ENCODE data around the gene B9D1.

Gene B9D1

DNA sequence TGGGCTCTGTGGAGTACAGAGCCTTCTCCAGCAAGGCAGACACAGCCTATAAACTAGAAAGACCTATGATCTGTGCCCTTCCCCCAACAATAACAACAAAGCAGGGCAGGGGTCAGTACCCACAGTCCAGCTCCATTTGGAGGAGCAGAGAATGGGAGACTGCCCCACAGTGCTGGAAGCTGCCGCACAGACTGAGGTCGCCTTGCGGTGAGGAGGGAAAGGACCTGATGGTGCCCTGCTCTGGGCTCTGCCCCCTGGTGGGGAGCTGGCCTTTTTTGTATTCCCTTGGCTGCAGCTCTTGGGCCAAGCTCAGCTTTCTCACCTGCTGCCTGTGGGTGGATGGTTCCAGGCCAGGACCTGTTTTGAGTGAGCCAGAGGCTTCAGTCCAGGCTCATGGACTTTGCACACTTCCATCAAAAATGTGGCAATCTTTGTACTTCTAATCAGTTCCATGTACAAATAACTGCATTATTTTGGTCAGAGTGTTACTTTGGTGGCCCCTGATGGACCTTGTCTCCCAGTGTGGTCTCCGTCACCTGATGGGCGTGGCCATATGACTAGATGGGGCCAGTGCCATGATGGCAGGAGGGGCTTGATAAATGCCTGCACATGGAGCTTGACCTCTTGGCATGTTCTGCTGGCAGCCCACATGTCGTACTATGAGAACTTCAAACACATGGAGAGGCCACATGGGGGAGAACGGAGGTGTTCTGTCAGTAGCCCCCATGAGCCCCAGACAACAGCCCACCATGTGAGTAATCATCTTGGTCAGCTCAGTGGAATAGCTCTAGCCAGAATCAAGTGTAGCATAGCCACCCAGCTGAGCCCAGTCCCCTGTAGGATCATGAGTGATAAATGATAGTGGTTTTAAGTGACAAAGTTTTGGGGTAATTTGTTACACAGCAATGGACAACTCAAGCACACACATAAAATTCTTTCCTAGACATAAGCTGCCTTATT is 24.2 kb downstream of the B9D1 start:
- DNase-seq (ENCODE audit: low read depth in 2 of 2): peak; percentile 41 to 47

GRCh38 chr17:19337712-19338023 is 24.9 kb downstream of the B9D1 start:
- no peak for DNase-seq (ENCODE audit: low read depth in 2 of 2)

- no peak for DNase-seq (ENCODE audit: low read depth in 2 of 2)
Measured at GRCh38 chr17:19336938-19337711, 25.4 kb downstream of the B9D1 start.

- no peak for DNase-seq (ENCODE audit: low read depth in 2 of 2)
Measured at GRCh38 chr17:19335951-19336631, 26.4 kb downstream of the B9D1 start.

DNA sequence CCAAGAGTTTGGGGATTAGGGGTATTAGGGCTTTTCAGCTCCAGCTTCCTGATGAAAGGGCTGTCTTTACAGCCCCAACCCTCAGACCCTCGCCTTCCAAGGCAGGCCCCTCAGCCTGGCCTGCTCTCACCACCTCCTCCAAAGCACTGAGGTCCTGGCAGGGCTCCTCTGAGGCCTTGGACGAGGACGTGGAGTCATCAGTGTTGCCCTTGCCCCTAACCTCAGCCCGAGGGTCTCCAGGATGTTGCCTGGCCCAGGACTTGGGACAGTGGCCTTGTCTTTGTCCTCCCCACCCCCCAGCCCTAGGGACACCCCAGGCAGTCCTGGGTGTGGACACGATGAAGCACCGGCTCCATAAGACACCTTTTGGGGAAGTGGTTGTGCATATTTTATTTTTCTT is 28.2 kb downstream of the B9D1 start:
- DNase-seq (ENCODE audit: low read depth in 2 of 2): no peak

- no peak for DNase-seq (ENCODE audit: low read depth in 2 of 2)
Measured at GRCh38 chr17:19333736-19334290, 28.7 kb downstream of the B9D1 start.

DNA sequence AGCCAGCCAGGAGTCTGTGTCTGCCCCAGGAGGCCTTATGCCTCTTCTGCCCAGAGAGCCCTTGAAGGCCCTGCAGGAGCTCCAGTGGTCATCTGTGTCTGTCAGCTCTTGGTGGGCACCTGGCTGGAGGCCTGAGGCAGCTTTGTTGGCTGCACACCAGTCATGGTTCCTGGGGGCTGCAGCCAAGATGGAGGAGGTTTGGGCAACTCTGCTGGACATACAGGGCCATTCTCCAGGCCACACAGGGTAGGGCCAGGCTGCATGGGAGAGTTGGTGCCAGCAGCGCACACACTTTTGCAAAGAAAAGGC is 29.4 kb downstream of the B9D1 start:
- no peak for DNase-seq (ENCODE audit: low read depth in 2 of 2)

DNA sequence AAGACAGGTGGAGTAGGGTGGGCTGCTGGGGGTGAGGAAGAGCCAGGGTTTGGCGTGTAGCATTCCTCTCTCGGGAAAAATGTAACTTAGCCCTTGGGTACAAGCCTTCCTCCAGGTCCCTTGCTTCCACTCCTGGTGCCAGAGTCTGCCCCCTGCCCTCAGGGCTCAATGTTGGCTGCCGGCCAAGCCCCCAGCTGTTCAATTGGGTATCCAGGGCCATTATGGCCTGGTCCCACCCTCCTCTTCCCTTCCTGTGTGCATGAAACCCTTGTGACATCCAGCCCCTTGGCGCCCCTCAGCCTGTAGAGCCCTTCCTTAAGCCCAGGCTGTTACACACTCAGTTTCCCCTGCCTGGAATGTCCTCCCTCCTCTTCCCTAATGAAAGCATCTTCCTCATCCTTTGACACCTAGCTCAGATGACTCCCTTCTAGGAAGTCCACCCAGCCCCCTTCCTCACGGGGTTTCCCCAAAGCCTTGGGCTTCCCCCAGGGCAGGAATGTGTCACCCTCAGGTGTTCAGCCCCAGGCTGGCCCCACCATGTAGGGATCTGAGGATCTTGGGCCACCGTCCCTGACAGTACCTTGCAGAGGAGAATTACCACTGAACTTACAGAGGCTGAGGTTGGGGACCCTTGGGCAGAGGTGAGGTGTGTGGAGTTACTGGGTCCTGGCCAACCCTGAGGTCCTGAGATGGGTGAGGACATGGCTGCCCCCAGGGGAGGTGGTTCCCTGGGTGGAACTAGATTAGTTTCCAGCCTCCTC is 30.0 kb downstream of the B9D1 start:
- no peak for DNase-seq (ENCODE audit: low read depth in 2 of 2)

DNA sequence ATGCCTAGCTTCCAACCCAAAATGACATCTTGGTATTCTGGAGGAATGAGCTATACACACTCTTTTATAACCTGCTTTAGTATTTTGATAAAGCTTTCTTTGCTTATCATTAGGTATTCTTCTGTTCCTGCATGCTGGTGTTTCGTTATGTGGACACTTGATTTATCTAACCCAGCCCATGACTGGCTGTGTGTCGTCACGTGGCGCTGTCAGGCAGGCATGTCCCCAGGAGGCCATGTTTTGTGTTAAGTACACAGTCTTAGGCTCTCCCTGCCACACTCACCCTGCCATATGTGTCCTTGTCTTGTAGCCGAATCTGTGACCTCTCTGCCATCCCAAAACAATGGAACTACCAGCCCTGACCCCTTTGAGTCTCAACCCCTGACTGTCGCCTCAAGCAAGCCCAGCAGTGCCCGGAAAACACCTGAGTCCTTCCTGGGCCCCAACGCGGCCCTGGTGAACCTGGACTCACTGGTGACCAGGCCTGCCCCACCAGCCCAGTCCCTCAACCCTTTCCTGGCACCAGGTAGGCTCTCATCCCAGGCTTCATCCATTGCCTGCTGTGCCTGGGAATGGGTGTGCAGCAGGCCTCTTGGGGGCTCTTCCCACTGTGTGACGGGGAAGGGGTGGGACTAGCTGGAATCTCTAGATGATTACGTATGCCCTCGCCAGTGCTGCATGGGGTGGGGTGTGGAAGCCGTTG is 30.8 kb downstream of the B9D1 start:
- no peak for DNase-seq (ENCODE audit: low read depth in 2 of 2)

- no peak for DNase-seq (ENCODE audit: low read depth in 2 of 2)
Measured at GRCh38 chr17:19331134-19331533, 31.4 kb downstream of the B9D1 start.

DNA sequence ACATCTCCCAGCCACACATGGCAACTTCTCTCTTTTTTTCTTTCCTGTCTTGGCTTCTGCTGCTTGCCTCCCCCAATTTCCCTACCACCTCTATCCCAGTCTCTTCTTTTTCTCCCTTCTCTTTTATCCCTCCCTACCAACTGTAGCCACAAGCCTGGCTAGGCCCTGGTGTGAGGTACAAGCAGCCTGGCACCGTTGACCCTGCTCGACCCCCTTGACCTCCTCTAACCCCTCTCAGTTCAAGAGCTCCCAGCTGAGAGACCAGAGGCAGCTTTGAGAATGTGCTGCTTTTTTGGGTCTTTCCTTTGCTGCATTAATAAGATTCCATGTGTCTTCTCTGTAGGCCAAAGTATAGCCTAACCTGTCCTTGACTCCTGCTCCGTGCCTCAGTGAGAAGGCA is 32.3 kb downstream of the B9D1 start:
- no peak for DNase-seq (ENCODE audit: low read depth in 2 of 2)

GRCh38 chr17:19329839-19330238 is 32.7 kb downstream of the B9D1 start:
- DNase-seq (ENCODE audit: low read depth in 2 of 2): no peak

DNA sequence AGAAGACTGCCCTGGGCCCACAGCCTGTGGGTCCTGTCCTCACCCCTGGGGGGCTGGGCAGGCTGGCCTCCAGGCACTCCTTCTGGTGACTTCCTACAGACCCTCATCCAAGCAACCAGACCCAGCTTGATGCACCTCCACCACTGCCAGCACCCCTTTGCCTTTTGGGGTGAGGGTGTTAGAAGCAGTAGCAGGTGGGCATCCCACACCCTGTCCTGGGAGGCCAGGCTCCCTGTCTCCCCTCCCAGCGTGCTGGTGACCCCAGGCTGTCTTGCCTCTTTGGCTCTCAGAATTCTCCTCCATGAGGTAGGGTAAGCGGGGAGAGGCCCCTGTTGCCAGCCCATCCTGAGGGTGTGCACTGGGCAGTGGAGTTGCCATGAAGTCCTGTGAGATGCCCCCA is 33.4 kb downstream of the B9D1 start:
- DNase-seq (ENCODE audit: low read depth in 2 of 2): no peak

DNA sequence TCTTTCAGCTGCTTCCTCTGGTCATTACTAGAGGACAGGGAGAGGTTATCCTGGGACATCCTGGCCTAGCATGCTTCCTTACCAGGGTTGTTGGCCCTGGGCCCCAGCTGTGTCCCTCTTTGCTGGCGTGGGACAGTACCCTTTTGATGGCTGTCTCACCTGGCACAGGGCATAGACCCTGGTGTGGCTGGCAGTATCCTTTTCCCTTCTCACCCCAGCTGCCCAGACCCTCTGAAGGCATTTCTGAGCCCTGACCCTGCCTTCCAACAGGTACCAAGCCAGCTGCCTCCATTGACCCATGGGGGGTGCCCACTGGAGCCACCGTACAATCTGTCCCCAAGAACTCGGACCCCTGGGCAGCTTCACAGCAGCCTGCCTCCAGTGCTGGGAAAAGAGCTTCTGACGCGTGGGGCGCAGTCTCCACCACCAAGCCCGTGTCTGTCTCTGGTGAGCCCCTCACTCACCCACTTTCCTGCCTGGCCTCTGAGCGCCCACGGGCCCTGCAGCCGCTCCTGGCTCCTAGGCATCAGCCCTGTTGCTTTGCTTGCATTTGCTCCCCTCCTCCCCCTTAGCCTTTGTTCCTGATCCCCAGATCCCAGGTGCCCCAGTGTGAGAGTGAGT is 34.0 kb downstream of the B9D1 start:
- DNase-seq (ENCODE audit: low read depth in 2 of 2): no peak

- DNase-seq (ENCODE audit: low read depth in 2 of 2): no peak
Measured at GRCh38 chr17:19327031-19327783, 35.3 kb downstream of the B9D1 start.

- no peak for DNase-seq (ENCODE audit: low read depth in 2 of 2)
Measured at GRCh38 chr17:19325542-19325941, 37.0 kb downstream of the B9D1 start.

- no peak for DNase-seq (ENCODE audit: low read depth in 2 of 2)
Measured at GRCh38 chr17:19322861-19323260, 39.7 kb downstream of the B9D1 start.

- no peak for DNase-seq (ENCODE audit: low read depth in 2 of 2)
Measured at GRCh38 chr17:19322129-19322505, 40.4 kb downstream of the B9D1 start.

DNA sequence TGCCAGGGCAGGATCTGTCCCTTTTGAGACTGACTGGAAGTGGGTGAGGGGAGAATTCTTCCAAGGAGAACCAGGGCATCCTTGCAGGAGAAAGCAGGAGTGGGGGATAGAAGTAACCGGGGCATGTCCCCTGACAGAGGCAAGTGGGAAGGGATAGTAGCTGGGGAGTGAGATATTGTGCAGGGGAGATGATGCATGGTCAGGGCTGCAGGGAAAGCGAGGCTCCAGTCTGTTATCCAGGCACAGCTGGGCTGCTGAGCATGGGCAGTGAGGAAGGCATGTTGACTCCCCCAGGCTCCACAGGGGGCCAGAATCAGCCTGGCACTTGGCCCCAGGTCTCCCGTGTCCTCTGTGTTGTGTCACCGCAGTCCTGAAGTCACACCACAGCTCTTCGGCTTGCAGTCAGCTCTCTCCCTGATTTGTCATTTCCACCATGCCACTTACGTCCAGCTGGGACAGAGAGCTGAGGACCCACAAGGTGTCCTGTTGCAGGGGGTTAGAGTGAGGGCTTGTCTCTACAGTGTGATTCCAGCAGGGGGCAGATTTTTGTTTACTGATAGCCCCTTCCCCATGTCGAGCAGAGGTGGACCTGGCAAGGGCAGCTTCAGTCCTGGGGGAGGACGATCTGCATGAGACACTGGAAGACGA is 40.9 kb downstream of the B9D1 start:
- DNase-seq (ENCODE audit: low read depth in 2 of 2): no peak
